Uterus (tissue), 2 donors: Measurements from ENCODE around the gene NAV3.

ENCODE experiments used
- POLR2A ChIP-seq, 2 donors: fragments of 450-650 bp; IDR thresholded peaks; one replicate each; pipeline ENCODE4 v1.6.1; 2016; ENCODE audit warnings: antibody characterized with exemption in 2 of 2, mild to moderate bottlenecking in 1 of 2, moderate library complexity in 1 of 2
- TF ChIP-seq, protein P1 (sequence below), 4 experiments: fragments of 200-600 bp in 2 of 4; fragments of 450-650 bp in 2 of 4; sonication (generic) in 2 of 4; IDR thresholded peaks; one replicate each; pipeline ENCODE4 v1.5.1; 2016 to 2019; ENCODE audit warnings: antibody characterized with exemption in 4 of 4, mild to moderate bottlenecking in 2 of 4, moderate library complexity in 1 of 4

DNA sequence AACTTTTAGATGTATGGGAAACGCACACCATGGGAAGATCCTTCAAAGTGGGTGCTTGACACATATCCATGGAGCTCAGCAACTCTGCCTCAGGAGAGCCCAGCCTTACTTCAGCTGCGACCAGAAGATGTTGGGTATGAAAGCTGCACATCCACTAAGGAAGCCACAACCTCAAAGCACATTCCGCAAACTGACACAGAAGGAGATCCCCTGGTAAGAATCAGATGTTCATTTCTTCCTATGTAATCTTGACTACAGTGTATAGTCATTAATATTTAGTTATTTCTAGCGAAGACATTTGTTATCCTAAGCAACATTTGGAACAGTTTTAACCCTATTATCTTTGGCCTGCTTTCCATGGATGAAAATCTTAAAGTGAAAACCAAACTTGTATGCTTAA, 374.2 kb downstream of the NAV3 start:
- TF ChIP-seq, protein P1, sequence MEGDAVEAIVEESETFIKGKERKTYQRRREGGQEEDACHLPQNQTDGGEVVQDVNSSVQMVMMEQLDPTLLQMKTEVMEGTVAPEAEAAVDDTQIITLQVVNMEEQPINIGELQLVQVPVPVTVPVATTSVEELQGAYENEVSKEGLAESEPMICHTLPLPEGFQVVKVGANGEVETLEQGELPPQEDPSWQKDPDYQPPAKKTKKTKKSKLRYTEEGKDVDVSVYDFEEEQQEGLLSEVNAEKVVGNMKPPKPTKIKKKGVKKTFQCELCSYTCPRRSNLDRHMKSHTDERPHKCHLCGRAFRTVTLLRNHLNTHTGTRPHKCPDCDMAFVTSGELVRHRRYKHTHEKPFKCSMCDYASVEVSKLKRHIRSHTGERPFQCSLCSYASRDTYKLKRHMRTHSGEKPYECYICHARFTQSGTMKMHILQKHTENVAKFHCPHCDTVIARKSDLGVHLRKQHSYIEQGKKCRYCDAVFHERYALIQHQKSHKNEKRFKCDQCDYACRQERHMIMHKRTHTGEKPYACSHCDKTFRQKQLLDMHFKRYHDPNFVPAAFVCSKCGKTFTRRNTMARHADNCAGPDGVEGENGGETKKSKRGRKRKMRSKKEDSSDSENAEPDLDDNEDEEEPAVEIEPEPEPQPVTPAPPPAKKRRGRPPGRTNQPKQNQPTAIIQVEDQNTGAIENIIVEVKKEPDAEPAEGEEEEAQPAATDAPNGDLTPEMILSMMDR (IDR thresholded peaks at IDR 0.05) = no peak
- no peak for TF ChIP-seq POLR2A (IDR thresholded peaks at IDR 0.05)
